Ureter (tissue), 1 donor: Measurements from ENCODE around the gene KRTAP2-2. TPM values are rescaled to one million over a fixed set of nuclear protein-coding genes. Genes with fewer than 3 reads are reported as not detected.
"Not testable (repeated sequence)": the region's sequence is repeated elsewhere in the genome, so short reads cannot be mapped to it uniquely, and the experiment has no call there.

Source experiments
- DNase-seq: peaks from one replicate; pipeline ENCODE4 v3.0.0-alpha.2; 2020; ENCODE audit warnings: low spot score
- total RNA-seq: library from RNA; stranded (reverse); gene quantifications from one replicate; pipeline ENCODE4 v1.2.4, GENCODE V29; 2023
- donor health status: DM: yes; HTN: yes; CAD: no.

The KRTAP2-2 gene
- total RNA-seq, 1 donor from 2014 or later = not detected

DNA sequence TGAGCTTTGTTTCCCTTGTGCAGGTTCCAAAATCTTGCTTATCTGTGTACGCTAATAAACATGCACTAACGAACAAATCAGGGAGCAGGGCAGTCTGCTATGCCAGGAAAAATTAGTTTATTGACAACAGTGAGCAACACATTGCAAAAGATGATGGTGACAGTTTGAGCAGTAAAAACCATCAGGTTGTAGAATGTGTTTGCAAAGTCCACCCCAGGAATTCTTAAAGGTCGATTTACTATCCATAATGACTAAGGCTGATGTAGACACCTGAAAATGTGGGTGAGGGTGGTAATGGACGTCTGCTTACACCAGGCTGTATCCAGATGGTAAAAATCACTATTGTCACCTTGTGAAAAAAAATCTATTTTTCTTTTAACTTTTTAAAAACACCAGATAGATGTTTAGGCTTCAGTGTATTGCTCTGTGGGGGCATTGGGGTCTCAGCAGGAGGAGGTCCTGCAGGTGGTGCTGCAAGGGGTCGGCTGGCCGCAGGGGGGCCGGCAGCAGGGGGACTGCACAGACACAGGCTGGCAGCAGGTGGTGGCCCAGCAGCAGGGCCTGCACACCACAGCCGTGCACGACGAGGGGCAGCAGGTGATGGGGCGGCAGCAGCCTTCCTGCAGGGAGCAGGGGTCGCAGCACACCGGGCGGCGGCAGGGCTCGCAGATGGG is 10.1 kb upstream of the KRTAP2-2 start:
- DNase-seq = not testable (repeated sequence)

DNA sequence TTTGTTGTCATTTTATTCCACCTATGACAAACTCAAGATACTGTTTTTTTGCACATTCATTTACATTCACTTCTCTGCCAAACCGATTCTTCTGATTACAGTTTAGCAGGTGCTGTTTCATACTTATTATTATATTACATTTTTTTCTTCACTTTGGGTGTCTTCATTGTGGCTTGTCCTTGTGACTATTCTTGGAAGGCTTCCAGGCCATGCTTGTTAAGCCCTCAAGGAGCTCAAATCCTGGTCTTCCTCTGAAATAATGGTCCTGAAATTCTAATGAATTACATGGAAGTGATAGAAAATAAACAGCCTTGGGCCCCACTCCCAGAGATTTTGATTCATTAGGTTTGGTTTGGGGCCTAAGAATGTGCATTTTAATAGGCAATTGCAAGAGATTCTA is 9.3 kb upstream of the KRTAP2-2 start:
- DNase-seq = no peak

DNA sequence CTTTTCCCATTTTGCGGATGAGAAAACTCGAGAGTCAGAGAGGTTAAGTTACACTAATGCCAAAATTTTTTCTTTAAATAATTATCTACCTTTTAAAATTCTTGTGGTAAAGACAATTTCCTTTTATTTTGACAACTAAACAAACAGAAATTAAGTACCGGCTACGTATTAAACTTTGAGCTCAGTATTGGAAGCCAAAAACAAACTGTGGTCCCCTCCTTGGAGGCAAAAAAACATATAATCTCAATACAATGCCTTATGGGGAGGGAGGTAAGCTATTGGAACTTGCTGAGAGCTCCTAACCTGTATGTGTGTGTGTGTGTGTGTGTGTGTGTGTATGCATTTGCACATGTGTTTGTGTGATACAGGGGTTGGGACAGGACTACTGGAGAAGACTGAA is 8.4 kb upstream of the KRTAP2-2 start:
- DNase-seq = no peak

DNA sequence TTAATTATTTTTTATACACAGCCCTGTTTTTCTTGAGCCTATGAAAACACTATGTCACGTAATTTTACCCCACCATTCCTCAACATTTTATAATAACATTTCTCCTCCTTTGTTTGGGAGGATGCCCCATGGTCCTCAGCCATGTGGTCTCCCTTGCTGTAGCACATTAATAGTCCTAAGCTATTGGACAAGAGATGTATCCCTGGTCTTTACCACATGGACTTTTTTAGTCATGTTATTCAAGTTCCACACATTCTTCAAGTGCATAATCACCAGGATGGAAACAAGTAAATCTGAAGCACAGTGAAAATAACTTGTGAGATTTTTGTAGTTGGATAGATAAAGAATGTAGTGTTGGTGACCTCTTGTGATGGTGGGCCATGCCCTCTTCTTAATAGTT is 6.9 kb upstream of the KRTAP2-2 start:
- DNase-seq = no peak

DNA sequence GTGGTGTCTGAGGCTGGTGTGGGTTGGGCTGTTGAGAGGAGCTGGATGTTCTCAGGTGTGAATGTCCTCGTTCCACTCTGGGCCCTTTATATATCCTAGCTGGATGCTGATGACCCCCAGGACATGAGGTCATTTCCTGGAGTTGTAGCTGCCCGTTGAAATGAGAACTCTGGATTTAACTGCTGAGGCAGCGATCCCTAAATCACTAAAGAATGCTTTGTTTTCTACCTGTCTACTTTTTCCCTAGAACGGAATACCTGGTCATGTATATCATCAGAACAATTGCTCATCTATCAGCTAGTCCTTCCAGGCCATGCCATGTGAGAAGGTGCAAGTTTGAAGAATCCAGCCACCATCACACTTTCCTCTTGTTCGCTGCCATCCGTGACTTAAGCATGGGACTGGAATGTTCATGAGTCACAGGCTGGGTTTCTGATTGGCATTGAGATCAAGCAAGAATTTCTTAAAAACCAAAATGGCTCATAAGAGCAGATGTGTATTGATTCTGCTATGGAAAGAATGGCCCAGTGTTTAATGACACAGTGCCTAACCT is 5.1 kb upstream of the KRTAP2-2 start, which contains the start of gene KRTAP2-3:
Gene KRTAP2-3 (minus strand): TSS at position 63 of the 553 bp plus-strand sequence. CDS start 64 bp downstream, outside the sequence.
- DNase-seq = no peak

DNA sequence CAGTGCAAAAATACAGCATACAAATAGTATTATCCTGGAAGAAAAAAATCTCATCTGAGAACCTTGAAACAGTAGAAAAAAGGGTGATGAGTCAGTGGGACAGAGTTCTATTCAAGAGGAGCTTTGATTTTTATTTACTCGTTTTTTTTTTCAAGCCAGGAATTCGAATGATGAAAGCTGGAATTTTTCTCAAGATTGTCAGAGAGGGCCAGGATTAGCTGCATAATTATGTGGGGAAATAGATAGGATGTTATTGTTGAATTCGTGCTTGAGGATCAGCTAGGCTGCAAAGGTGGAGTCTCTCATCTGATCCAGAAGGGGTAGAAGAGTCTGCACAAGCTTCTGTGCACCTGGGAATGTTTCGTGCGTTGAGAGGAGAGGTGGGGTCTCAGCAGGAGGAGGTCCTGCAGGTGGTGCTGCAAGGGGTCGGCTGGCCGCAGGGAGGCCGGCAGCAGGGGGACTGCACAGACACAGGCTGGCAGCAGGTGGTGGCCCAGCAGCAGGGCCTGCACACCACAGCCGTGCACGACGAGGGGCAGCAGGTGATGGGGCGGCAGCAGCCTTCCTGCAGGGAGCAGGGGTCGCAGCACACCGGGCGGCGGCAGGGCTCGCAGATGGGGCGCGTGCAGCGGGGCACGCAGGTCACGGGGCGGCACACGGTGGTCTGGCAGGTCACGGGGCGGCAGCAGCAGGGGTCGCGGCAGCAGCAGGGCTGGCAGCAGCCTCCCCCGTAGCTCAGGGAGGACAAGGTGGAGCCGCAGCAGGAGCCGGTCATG is 4.4 kb upstream of the KRTAP2-2 start:
- DNase-seq = not testable (repeated sequence)

DNA sequence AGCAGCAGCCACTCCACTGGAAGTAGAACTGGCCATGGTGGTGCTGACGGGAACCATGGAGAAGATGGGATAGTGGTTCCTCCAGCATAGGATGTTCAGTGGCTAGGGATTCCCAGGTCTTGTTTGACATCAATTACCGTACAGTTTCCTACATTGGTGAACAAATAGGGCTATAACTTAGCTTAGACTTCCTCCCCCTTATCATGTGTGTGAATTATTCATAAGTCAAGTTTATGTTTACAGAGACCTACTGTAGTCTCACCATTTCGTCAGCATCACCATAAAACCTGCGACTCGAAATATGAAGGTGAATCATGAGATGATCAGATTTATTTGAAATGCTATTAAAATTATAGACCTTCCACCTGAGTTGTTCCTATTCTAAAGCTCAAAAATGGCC is 3.7 kb upstream of the KRTAP2-2 start:
- no peak for DNase-seq

DNA sequence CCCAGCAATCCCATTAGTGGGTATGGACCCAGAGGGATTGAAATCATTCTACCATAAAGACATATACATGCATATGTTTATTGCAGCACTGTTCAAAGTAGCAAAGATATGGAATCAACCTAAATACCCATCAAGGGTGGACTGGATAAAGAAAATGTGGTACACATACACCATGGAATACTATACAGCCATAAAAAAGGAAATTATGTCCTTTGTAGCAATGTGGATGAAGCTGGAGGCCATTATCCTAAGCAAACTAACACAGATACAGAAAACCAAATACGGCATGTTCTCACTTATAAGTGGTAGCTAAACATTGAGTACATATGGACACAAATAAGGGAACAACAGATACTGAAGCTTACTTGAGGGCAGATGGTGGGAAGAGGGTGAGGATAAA is 2.5 kb upstream of the KRTAP2-2 start:
- no peak for DNase-seq

DNA sequence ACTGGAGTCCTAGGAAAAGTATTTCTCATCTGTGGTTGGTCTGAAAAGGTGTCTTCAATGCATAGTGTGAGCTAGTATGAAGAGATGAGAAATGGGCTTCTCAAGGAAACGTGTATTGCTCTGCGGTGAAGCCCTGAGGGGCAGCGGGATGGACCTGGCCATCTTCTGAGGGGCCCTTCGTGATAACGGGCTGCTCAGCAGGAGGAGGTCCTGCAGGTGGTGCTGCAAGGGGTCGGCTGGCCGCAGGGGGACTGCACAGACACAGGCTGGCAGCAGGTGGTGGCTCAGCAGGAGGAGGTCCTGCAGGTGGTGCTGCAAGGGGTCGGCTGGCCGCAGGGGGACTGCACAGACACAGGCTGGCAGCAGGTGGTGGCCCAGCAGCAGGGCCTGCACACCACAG is 474 bp downstream of the KRTAP2-2 start:
- not testable (repeated sequence) for DNase-seq

DNA sequence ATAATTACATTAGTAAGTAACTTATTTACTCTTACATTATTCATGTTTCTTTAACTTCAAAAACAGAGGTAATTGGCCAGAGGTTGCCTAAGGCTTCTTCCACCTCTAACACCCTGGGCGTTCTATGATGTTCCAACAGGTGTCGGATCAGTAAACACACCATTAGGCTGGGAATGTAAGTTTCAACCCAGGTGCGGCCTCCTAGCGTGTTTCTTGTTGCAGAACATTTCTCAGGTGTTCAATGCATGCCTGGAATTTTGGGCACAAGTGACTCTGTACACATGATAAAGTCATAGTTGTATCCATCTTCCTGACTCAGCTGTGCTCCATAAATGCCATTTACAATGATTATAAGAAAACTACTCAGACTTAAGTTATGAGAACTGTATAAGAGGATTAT is 1.0 kb downstream of the KRTAP2-2 start:
- no peak for DNase-seq

DNA sequence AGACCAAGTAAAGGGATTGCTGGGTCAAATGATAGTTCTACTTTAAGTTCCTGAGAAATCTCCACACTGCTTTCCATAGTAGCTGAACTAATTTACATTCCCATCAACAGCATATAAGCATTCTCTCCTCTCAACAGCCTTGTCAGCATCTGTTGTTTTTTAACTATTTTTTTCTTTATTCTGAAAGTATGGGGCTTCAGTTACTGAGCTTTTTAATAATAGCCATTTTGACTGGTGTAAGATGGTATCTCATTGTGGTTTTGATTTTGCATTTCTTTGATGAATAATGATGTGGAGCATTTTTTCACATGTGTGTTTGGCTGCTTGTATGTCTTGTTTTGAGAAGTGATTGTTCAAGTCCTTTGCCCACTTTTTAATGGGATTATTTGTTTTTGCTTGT is 2.5 kb downstream of the KRTAP2-2 start:
- no peak for DNase-seq

DNA sequence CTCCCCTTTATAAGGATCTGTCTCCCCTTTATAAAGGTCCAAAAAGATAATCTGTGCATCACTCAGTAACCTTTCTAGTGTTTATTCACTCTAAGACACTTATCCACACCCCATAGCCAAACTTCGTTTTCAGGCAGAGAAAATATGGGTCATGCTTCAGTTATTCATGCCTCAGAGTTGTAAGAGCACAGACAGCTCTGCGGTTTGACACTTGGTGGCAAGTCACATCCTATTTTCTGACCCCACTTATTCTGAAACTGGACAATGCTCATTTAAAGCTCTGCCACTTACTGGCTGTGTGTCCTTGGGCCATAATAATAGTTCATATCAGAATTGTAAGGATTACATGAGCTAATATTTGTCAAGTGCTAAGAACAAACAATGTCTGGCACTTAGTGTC is 5.9 kb downstream of the KRTAP2-2 start:
- DNase-seq = no peak

DNA sequence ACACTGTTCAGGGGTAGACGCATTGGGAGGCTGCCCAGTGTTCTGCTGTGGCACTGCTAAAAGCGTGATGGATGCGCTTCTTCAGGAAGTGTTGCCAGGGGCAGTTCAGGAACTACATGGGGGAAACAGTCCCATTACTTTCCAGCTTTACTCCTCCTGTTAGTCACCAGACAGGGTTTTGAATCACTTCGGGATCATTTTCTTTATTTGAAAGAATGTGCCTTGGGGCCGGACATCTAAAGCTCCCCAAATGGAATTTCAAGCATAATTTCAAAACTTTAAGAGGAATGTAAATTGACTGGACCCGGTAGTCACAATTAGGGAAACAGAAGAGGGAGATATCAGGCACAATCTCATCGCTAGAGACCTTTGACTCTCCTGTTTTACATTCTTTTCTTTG is 6.6 kb downstream of the KRTAP2-2 start:
- DNase-seq = no peak

DNA sequence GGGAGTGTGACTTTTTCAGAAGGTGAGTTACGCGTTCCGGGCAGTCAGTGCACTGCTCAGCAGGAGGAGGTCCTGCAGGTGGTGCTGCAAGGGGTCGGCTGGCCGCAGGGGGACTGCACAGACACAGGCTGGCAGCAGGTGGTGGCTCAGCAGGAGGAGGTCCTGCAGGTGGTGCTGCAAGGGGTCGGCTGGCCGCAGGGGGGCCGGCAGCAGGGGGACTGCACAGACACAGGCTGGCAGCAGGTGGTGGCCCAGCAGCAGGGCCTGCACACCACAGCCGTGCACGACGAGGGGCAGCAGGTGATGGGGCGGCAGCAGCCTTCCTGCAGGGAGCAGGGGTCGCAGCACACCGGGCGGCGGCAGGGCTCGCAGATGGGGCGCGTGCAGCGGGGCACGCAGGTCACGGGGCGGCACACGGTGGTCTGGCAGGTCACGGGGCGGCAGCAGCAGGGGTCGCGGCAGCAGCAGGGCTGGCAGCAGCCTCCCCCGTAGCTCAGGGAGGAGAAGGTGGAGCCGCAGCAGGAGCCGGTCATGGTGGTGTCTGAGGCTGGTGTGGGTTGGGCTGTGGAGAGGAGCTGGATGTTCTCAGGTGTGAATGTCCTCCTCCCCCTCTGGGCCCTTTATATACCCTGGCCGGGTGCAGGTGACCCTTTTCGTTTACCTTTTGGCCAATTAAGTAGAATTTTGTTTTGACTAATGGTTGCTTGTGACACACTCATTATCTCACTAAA is 8.1 kb downstream of the KRTAP2-2 start, which contains the start of gene KRTAP2-1:
Gene KRTAP2-1 (minus strand): TSS at position 582 of the 731 bp plus-strand sequence. CDS start 49 bp downstream, at position 533.
- DNase-seq = not testable (repeated sequence)

DNA sequence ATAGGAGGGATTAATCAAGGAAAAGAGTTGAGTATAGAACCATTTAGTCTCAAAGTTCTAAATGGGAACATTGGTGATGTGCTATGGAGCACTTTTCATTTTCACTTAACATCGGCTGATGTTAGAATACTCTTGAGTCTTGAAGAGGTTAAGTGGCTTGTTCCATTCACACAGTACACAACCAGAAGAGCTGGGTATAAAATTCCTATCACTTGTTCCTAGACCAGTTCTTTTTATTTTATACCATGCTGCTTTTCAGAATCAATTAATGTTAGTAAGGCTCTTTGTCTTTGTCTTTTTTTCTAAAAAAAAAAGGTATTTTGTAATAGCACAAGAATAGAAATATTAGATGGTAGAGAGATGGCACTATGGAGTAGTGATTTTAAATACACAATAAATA is 12.1 kb downstream of the KRTAP2-2 start:
- DNase-seq = no peak

DNA sequence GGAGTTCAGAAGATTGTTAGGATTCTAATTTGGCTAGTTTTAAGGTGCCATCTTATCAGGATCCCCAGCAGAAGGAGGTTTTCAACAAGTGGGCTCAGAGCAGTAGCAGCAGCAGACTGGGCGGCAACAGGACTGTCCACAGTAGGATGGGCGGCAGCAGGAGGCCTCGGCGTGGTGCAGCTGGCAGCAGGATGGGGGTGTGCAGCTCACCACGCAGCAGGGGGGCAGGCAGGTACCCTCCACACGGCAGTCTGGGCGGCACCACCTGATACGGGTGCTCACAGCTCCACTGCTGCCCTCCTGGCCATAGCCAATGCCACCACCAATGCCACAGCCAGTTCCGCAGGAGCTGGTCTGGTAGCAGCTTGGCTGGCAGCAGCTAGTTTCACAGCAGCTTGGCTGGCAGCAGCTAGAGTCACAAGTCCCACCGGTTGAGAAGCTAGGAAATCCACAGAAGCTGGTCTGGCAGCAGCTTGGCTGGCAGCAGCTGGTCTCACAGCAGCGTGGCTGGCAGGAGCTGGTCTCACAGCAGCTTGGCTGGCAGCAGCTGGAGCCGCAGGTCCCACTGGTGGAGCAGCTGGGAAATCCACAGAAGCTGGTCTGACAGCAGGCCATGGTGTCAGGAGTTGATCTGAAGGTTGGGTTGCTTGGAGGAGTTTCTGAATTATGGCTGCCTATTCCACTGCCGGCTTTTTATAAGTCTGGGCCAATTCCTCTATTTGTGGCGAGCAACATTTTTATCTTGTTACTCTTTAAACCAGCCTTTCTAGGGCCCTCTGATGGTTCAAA is 14.1 kb downstream of the KRTAP2-2 start, which contains the start of gene KRTAP1-1:
Gene KRTAP1-1 (minus strand): TSS at position 668 of the 789 bp plus-strand sequence. CDS start 53 bp downstream, at position 615.
- DNase-seq = peak; percentile 46

DNA sequence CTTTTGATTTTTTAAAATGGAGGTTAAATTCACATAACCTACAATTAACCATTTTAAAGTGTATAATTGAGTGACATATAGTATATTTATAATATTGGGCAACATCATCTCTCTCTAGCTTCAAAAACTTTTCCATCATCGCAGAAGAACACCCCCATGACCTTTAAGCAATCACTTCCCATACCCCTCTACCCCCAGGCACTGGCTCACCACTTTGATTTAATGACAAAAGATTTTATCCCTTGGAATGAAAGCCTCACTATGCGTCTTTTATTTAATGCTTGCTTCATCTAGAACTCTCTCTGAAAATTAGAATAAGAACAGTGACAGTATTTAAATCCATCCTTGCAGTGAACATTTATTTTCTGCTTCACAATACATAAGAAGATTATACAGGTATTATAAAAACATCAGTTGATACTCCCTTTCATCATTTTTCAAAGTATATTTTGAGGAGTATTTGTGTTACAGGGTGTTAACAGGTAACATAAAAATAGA is 17.1 kb downstream of the KRTAP2-2 start:
- no peak for DNase-seq

DNA sequence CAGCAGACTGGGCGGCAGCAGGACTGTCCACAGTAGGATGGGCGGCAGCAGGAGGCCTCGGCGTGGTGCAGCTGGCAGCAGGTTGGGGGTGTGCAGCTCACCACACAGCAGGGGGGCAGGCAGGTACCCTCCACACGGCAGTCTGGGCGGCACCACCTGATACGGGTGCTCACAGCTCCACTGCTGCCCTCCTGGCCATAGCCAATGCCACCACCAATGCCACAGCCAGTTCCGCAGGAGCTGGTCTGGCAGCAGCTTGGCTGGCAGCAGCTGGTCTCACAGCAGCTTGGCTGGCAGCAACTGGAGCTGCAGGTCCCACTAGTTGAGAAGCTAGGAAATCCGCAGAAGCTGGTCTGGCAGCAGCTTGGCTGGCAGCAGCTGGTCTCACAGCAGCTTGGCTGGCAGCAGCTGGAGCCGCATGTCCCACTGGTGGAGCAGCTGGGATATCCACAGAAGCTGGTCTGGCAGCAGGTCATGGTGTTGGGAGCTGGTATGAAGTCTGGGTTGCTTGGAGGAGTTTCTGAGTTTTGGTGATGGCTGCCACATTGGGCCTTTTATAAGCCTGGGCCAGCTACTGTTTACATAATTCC is 20.6 kb downstream of the KRTAP2-2 start, which contains the start of gene KRTAP1-3:
Gene KRTAP1-3 (minus strand): TSS at position 529 of the 590 bp plus-strand sequence. CDS start 53 bp downstream, at position 476.
- DNase-seq = not testable (repeated sequence)

DNA sequence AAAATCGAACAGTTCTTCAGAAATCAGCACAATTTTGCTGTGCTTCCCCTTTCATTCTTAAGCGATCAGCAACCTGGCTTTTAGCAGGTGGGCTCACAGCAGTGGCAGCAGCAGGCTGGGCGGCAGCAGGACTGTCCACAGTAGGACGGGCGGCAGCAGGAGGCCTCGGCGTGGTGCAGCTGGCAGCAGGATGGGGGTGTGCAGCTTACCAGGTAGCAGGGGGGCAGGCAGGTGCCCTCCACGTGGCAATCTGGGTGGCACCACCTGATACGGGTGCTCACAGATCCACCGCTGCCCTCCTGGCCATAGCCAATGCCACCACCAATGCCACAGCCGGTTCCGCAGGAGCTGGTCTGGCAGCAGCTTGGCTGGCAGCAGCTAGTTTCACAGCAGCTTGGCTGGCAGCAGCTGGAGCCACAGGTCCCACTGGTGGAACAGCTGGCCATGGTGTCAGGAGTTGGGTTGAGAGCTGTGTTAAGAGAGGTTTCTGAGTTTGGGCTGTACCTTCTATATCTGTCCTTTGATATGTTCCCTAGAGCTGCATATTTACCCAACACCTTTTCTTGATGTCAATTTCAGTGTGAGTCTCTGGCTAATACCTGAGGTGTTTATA is 25.3 kb downstream of the KRTAP2-2 start, which contains the start of gene KRTAP1-4:
Gene KRTAP1-4 (minus strand): TSS at position 563 of the 613 bp plus-strand sequence. CDS start 117 bp downstream, at position 446.
- DNase-seq = no peak
